DMS53 treated with DMSO at 0.1 percent for 48 hours (cell line): ENCODE data around the gene RERG.

Experiments
- DNase-seq: peaks from one replicate; lab custom pipeline; 2025; ENCODE audit not compliant: unreplicated experiment; lab: John Stamatoyannopoulos, UW

Gene RERG

GRCh38 chr12:15220451-15220850 is 766 bp downstream of the RERG start:
- no peak for DNase-seq

GRCh38 chr12:15218794-15219193 is 2.4 kb downstream of the RERG start:
- DNase-seq, result no peak

- DNase-seq, result no peak
Measured at GRCh38 chr12:15216036-15216889, 5.0 kb downstream of the RERG start.

- no peak for DNase-seq
Measured at GRCh38 chr12:15214851-15215601, 6.2 kb downstream of the RERG start.

GRCh38 chr12:15212930-15213329 is 8.3 kb downstream of the RERG start:
- no peak for DNase-seq

GRCh38 chr12:15209782-15210181 is 11.4 kb downstream of the RERG start:
- no peak for DNase-seq

- no peak for DNase-seq
Measured at GRCh38 chr12:15208871-15209656, 12.2 kb downstream of the RERG start.

GRCh38 chr12:15208140-15208539 is 13.1 kb downstream of the RERG start:
- no peak for DNase-seq

- DNase-seq, result no peak
Measured at GRCh38 chr12:15206831-15207389, 14.3 kb downstream of the RERG start.

GRCh38 chr12:15206338-15206737 is 14.9 kb downstream of the RERG start:
- no peak for DNase-seq

- no peak for DNase-seq
Measured at GRCh38 chr12:15205341-15206010, 15.7 kb downstream of the RERG start.

- DNase-seq, result no peak
Measured at GRCh38 chr12:15201456-15201855, 19.8 kb downstream of the RERG start.

GRCh38 chr12:15201056-15201455 is 20.2 kb downstream of the RERG start:
- DNase-seq, result no peak

- DNase-seq, result no peak
Measured at GRCh38 chr12:15200641-15201040, 20.6 kb downstream of the RERG start.

- DNase-seq, result no peak
Measured at GRCh38 chr12:15199930-15200329, 21.3 kb downstream of the RERG start.

- no peak for DNase-seq
Measured at GRCh38 chr12:15196678-15197505, 24.3 kb downstream of the RERG start.

- no peak for DNase-seq
Measured at GRCh38 chr12:15196221-15196620, 25.0 kb downstream of the RERG start.

GRCh38 chr12:15194456-15195368 is 26.5 kb downstream of the RERG start:
- no peak for DNase-seq

GRCh38 chr12:15193946-15194345 is 27.3 kb downstream of the RERG start:
- peak; percentile 80 for DNase-seq
